Kidney epithelial cell (primary cell): ENCODE results near the gene MYO7A. TPM values are rescaled to one million over a fixed set of nuclear protein-coding genes. Genes with fewer than 3 reads are reported as not detected.

ENCODE experiments used
- DNase-seq: peaks from one replicate; pipeline ENCODE4 v3.0.0-alpha.2; 2010; ENCODE audit warnings: low read depth
- H3K27me3 ChIP-seq: 2 replicates; pipeline ENCODE4 v1.6.0; 2011; ENCODE audit warnings: low read length; ENCODE audit not compliant: control insufficient read depth, insufficient read depth
- H3K36me3 ChIP-seq: 2 replicates; pipeline ENCODE4 v1.5.1; 2011; ENCODE audit warnings: low read length; ENCODE audit not compliant: control insufficient read depth, insufficient read depth
- H3K4me3 ChIP-seq: 2 replicates; pipeline ENCODE4 v1.5.1; 2011; ENCODE audit warnings: low read depth, mild to moderate bottlenecking, control low read depth, low read length
- CTCF ChIP-seq: IDR thresholded peaks from 2 replicates; pipeline ENCODE4 v1.5.1; 2011; ENCODE audit warnings: mild to moderate bottlenecking, moderate library complexity, low read length, control low read depth, inconsistent platforms; ENCODE audit not compliant: insufficient read depth, poor library complexity, severe bottlenecking
- total RNA-seq: library from RNA; depleted of rRNA; stranded (reverse); fragments of >200 nt; gene quantifications from 2 replicates; pipeline ENCODE4 v1.2.3, GENCODE V29; 2015

MYO7A gene
- total RNA-seq, 1 donor from 2014 or later: 0.17 TPM

- Histone ChIP-seq H3K4me3 (no peak overlapping the region), H3K36me3 (no peaks in the 10 kb centered on the region)
- no peak for DNase-seq
Observed at GRCh38 chr11:77122576-77123212, 5.4 kb upstream of the MYO7A start.

GRCh38 chr11:77123591-77123990 is 4.5 kb upstream of the MYO7A start:
- no peak overlapping the region for H3K4me3 ChIP-seq
- peaks cover 2% of the 10 kb centered on the region for H3K27me3 ChIP-seq
- DNase-seq: no peak
- H3K36me3 ChIP-seq: no peaks in the 10 kb centered on the region
- TF ChIP-seq CTCF: no peak

More at GRCh38 chr11:77122576-77123212, 5.4 kb upstream of the MYO7A start:
- no peaks in the 10 kb centered on the region for H3K27me3 ChIP-seq
- TF ChIP-seq CTCF: no peak

GRCh38 chr11:77124041-77124440 is 4.0 kb upstream of the MYO7A start:
- Histone ChIP-seq H3K27me3 (peaks cover 2% of the 10 kb centered on the region), H3K36me3 (no peaks in the 10 kb centered on the region), H3K4me3 (no peak overlapping the region)
- TF ChIP-seq CTCF: no peak
- DNase-seq: no peak

GRCh38 chr11:77124488-77124887 is 3.6 kb upstream of the MYO7A start:
- DNase-seq: no peak
- H3K27me3 ChIP-seq: peaks cover 2% of the 10 kb centered on the region
- no peak overlapping the region for H3K4me3 ChIP-seq
- no peaks in the 10 kb centered on the region for H3K36me3 ChIP-seq
- no peak for TF ChIP-seq CTCF

GRCh38 chr11:77125191-77125590 is 2.9 kb upstream of the MYO7A start:
- Histone ChIP-seq H3K36me3 (no peaks in the 10 kb centered on the region), H3K27me3 (peaks cover 2% of the 10 kb centered on the region), H3K4me3 (no peak overlapping the region)
- TF ChIP-seq CTCF: no peak
- DNase-seq: no peak

- DNase-seq: no peak
- H3K36me3 ChIP-seq: no peaks in the 10 kb centered on the region
- peaks cover 2% of the 10 kb centered on the region for H3K27me3 ChIP-seq
- no peak for TF ChIP-seq CTCF
- no peak overlapping the region for H3K4me3 ChIP-seq
Observed at GRCh38 chr11:77125695-77126094, 2.4 kb upstream of the MYO7A start.
